Measurements from ENCODE around the gene RBFOX1.

RBFOX1 gene

GRCh38 chr16:7597677-7598076, 265.0 kb downstream of the RBFOX1 start:
- DNase-seq: no peak
- TF ChIP-seq, protein P1, sequence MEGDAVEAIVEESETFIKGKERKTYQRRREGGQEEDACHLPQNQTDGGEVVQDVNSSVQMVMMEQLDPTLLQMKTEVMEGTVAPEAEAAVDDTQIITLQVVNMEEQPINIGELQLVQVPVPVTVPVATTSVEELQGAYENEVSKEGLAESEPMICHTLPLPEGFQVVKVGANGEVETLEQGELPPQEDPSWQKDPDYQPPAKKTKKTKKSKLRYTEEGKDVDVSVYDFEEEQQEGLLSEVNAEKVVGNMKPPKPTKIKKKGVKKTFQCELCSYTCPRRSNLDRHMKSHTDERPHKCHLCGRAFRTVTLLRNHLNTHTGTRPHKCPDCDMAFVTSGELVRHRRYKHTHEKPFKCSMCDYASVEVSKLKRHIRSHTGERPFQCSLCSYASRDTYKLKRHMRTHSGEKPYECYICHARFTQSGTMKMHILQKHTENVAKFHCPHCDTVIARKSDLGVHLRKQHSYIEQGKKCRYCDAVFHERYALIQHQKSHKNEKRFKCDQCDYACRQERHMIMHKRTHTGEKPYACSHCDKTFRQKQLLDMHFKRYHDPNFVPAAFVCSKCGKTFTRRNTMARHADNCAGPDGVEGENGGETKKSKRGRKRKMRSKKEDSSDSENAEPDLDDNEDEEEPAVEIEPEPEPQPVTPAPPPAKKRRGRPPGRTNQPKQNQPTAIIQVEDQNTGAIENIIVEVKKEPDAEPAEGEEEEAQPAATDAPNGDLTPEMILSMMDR (IDR thresholded peaks at IDR 0.05; ENCODE audit: low read depth, low read length): no peak
- Histone ChIP-seq H3K9me3 (no peaks in the 10 kb centered on the region), H3K4me3 (ENCODE audit: low read depth, low read length) (no peak overlapping the region), H3K36me3 (no peaks in the 10 kb centered on the region), H3K27me3 (no peaks in the 10 kb centered on the region), H3K4me1 (no peaks in the 10 kb centered on the region)

DNA sequence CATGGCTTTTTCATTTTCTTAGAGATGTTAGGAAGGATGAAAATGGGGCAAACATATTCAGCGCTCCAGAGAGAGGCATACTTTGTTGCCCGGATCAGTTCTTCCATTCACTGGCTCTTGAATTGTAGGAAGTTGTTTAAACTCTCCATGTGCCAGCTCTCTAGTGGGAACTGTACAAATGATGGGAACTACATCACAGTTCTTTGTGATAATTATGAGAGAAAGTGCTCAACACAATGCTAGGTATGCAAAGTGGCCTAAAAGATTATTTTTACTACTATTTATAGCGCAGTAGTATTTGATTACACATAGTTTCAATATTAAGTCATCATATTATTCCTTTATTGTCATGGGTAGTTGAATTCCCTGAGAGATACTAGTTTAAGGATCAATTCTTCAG, 268.5 kb downstream of the RBFOX1 start:
- H3K4me1 ChIP-seq: no peaks in the 10 kb centered on the region
- TF ChIP-seq, protein P1 (IDR thresholded peaks at IDR 0.05; ENCODE audit: low read depth, low read length): no peak

DNA sequence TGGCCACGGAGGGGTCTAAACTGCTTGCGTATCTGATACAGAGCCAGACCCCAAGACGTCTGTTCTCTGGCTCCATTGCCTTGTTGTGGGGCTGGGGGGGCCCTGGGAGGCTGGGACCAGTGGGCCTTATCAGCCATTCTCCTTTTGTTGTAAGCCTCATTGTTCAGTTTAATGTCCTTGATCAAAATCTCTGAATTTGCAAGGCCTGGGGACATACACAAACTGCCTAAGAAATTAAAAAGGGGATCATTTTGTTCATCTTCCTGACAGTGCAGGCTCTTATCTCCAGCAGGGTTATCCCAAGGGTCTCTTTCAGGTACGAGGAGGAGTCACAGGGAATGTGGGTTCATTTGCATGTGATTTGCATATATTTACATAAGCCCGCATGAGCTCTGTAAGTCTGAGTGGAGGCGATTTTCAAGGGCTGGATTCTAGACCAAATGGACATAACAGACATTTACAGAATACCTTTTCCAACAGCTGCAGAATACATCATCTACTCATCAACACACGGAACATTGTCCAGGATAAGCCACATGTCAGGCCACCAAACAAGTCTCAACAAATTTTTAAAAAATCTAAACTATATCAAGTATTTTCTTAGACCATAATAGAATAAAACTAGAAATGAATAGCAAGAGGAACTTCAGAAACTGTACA, 269.8 kb downstream of the RBFOX1 start:
- Histone ChIP-seq H3K9me3 (no peaks in the 10 kb centered on the region), H3K4me3 (ENCODE audit: low read depth, low read length) (no peak overlapping the region), H3K4me1 (no peaks in the 10 kb centered on the region), H3K27me3 (no peaks in the 10 kb centered on the region), H3K36me3 (no peaks in the 10 kb centered on the region)
- TF ChIP-seq, protein P1 (IDR thresholded peaks at IDR 0.05; ENCODE audit: low read depth, low read length): no peak
- DNase-seq: no peak

More for the DNA sequence above, 268.5 kb downstream of the RBFOX1 start:
- no peaks in the 10 kb centered on the region for H3K27me3 ChIP-seq
- H3K4me3 ChIP-seq (ENCODE audit: low read depth, low read length): no peak overlapping the region
- DNase-seq: no peak
- no peaks in the 10 kb centered on the region for H3K36me3 ChIP-seq
- H3K9me3 ChIP-seq: no peaks in the 10 kb centered on the region

DNA sequence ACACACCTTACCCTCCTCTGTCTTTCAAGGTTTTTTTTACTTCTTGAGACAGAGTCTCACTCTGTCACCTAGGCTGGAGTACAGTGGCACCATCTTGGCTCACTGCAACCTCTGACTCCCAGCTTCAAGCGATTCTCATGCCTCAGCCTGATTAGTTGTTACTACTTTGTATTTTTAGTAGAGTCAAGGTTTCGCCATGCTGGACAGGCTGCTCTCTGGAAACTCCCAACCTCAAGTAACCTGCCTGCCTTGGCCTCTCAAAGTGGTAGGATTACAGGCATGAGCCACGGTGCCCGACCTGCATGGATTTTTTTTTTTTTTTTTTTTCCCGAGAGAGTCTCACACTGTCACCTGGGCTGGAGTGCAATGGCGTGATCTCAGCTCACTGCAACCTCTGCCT, 273.2 kb downstream of the RBFOX1 start:
- Histone ChIP-seq H3K36me3 (no peaks in the 10 kb centered on the region), H3K9me3 (no peaks in the 10 kb centered on the region; the same call in 1 of the 2 replicates), H3K4me3 (ENCODE audit: low read depth, low read length) (no peak overlapping the region), H3K4me1 (no peaks in the 10 kb centered on the region), H3K27me3 (no peaks in the 10 kb centered on the region)
- TF ChIP-seq, protein P1 (IDR thresholded peaks at IDR 0.05; ENCODE audit: low read depth, low read length): no peak
- no peak for DNase-seq

DNA sequence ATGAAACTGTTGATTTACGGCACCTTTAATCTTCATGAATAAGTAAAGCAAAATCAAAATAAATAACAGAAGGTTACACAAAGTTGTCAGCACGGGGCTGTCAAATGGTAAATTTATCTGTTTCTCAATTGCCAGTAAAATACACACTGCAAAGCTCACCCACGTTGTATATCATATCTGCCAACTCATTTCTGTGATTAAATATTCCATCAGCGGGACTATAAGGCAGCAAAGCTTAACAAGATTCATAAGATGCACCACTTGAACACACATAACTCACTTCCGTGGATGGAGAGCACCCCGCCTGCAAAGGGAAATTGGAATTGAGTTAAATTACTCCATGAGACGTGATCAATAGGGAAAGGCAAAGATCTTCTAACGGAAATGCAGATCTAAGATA, 280.0 kb downstream of the RBFOX1 start:
- no peaks in the 10 kb centered on the region for H3K4me1 ChIP-seq
- DNase-seq: no peak
- no peak overlapping the region for H3K4me3 ChIP-seq (ENCODE audit: low read depth, low read length)
- TF ChIP-seq, protein P1 (IDR thresholded peaks at IDR 0.05; ENCODE audit: low read depth, low read length): no peak
- H3K27me3 ChIP-seq: no peaks in the 10 kb centered on the region
- H3K9me3 ChIP-seq: no peaks in the 10 kb centered on the region; the same call in 1 of the 2 replicates
- H3K36me3 ChIP-seq: no peaks in the 10 kb centered on the region

GRCh38 chr16:7613518-7613917, 280.9 kb downstream of the RBFOX1 start:
- H3K36me3 ChIP-seq: no peaks in the 10 kb centered on the region
- no peaks in the 10 kb centered on the region for H3K4me1 ChIP-seq
- no peaks in the 10 kb centered on the region for H3K27me3 ChIP-seq
- no peak overlapping the region for H3K4me3 ChIP-seq (ENCODE audit: low read depth, low read length)
- no peaks in the 10 kb centered on the region; the same call in 1 of the 2 replicates for H3K9me3 ChIP-seq
- TF ChIP-seq, protein P1 (IDR thresholded peaks at IDR 0.05; ENCODE audit: low read depth, low read length): no peak
- DNase-seq: no peak

Data from BE2C (cell line).